Liver (tissue), 3 donors: Measurements from ENCODE around the gene TSPAN18.

Source experiments
- ATF3 ChIP-seq: IDR thresholded peaks from 2 replicates; pipeline ENCODE4 v1.6.1; 2016; ENCODE audit warnings: antibody characterized with exemption
- CTCF ChIP-seq: fragments of 150-350 bp; IDR thresholded peaks from 2 replicates; pipeline ENCODE4 v1.5.1; 2017; ENCODE audit warnings: improper control_type of control experiment, low read depth, low read length; ENCODE audit not compliant: missing input control
- FOXA1 ChIP-seq: IDR thresholded peaks from 2 replicates; pipeline ENCODE4 v1.6.1; 2016; ENCODE audit warnings: antibody characterized with exemption
- GABPA ChIP-seq, 2 donors: IDR thresholded peaks in 1 of 2; conservative IDR thresholded peaks in 1 of 2; 2 replicates each; pipeline ENCODE4 v1.6.1; 2016; ENCODE audit warnings: antibody characterized with exemption in 2 of 2, mild to moderate bottlenecking in 1 of 2, moderate library complexity in 1 of 2
- JUND ChIP-seq, 2 donors: IDR thresholded peaks; 2 replicates each; pipeline ENCODE4 v1.6.1; 2016; ENCODE audit warnings: antibody characterized with exemption in 2 of 2
- MAX ChIP-seq: IDR thresholded peaks from 2 replicates; pipeline ENCODE4 v1.6.1; 2016; ENCODE audit warnings: antibody characterized with exemption
- RAD21 ChIP-seq, 2 donors: IDR thresholded peaks; 2 replicates each; pipeline ENCODE4 v1.6.1; 2016; ENCODE audit warnings: antibody characterized with exemption in 2 of 2, mild to moderate bottlenecking in 2 of 2
- REST ChIP-seq: IDR thresholded peaks from 2 replicates; pipeline ENCODE4 v1.6.1; 2016; ENCODE audit warnings: antibody characterized with exemption, mild to moderate bottlenecking
- RXRA ChIP-seq, 2 donors: IDR thresholded peaks; 2 replicates each; pipeline ENCODE4 v1.6.1; 2017 to 2018; ENCODE audit warnings: antibody characterized with exemption in 2 of 2, mild to moderate bottlenecking in 1 of 2
- SP1 ChIP-seq: IDR thresholded peaks from 2 replicates; pipeline ENCODE4 v1.6.1; 2018; ENCODE audit warnings: antibody characterized with exemption, mild to moderate bottlenecking
- TAF1 ChIP-seq: conservative IDR thresholded peaks from 2 replicates; pipeline ENCODE4 v1.6.1; 2016; ENCODE audit warnings: antibody characterized with exemption, mild to moderate bottlenecking
- YY1 ChIP-seq: IDR thresholded peaks from 2 replicates; pipeline ENCODE4 v1.6.1; 2016; ENCODE audit warnings: antibody characterized with exemption, mild to moderate bottlenecking
- ZBTB33 ChIP-seq: IDR thresholded peaks from 2 replicates; pipeline ENCODE4 v1.6.1; 2016; ENCODE audit warnings: antibody characterized with exemption
- donor health status: healthy.
- donor health status: healthy.

- no peak for TF ChIP-seq CTCF
- TF ChIP-seq RXRA (IDR thresholded peaks at IDR 0.05): no peak
- no peak for TF ChIP-seq ATF3
- no peak for TF ChIP-seq YY1
- no peak for TF ChIP-seq SP1
- TF ChIP-seq REST: no peak
- TF ChIP-seq RAD21 (IDR thresholded peaks at IDR 0.05): no peak
- TF ChIP-seq ZBTB33: no peak
- no peak for TF ChIP-seq FOXA1
- no peak for TF ChIP-seq MAX
- TF ChIP-seq JUND (IDR thresholded peaks at IDR 0.05): no peak
- no peak for TF ChIP-seq TAF1
- TF ChIP-seq GABPA (IDR thresholded peaks at IDR 0.05 in 1 of 2, conservative IDR thresholded peaks at IDR 0.05 in 1 of 2): no peak
Measured at GRCh38 chr11:44793350-44794090, 66.8 kb downstream of the TSPAN18 start.
